HG03378 (cell line): Measurements from ENCODE around the gene GTF2H3.

Experiments used
- ATAC-seq: cut with Tn5 transposase; IDR thresholded peaks from one replicate; pipeline ENCODE4 v1.9.1; 2021; ENCODE audit warnings: mild to moderate bottlenecking, moderate library complexity; ENCODE audit not compliant: unreplicated experiment

Gene GTF2H3

GRCh38 chr12:123705935-123706334, 72.3 kb downstream of the GTF2H3 start:
- no peak for ATAC-seq

GRCh38 chr12:123707466-123707865, 73.8 kb downstream of the GTF2H3 start:
- ATAC-seq, result no peak
